Smooth muscle cell of the coronary artery (primary cell): ENCODE data around the gene LAMC1. TPM values are rescaled to one million over a fixed set of nuclear protein-coding genes. Genes with fewer than 3 reads are reported as not detected.

Source experiments
- total RNA-seq: library from RNA; depleted of rRNA; stranded (reverse); fragments of >200 nt; gene quantifications from 2 replicates; pipeline ENCODE4 v1.2.3, GENCODE V29; 2014; ENCODE audit warnings: low replicate concordance

LAMC1 gene
- total RNA-seq, result 608 and 1,153 TPM in 2 replicates

DNA sequence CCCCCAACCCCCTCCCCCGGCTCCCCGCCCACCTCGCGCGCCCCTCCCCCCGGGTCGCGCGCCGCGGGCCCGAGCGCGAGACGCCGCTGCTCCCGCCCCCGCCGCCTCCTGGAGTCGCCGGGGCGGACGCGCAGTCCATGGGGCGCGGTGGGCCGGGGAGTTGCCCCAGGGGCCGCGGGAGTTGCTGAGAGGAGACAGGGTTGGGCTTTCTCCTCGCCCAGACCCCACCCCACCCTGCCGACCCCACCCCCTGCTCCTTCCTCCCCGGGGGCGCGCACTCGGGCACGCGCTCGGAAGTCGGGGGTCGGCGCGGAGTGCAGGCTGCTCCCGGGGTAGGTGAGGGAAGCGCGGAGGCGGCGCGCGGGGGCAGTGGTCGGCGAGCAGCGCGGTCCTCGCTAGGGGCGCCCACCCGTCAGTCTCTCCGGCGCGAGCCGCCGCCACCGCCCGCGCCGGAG is at the start of gene LAMC1:
Gene LAMC1, plus strand, starts transcription at position 275 of the 455 bp plus-strand sequence. CDS start 297 bp downstream, outside the sequence.

DNA sequence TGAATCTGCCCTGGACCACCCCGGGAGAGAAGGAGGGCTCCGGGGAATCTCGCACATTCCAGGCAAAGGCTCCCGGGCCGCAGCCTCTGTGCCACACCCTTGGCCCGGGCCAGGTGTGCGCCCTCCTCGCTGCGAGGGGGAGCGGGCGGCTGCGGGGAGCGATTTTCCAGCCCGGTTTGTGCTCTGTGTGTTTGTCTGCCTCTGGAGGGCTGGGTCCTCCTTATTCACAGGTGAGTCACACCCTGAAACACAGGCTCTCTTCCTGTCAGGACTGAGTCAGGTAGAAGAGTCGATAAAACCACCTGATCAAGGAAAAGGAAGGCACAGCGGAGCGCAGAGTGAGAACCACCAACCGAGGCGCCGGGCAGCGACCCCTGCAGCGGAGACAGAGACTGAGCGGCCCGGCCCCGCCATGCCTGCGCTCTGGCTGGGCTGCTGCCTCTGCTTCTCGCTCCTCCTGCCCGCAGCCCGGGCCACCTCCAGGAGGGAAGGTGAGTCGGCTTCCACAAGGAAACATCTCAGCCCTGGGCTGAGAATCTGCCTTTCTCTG is 162.8 kb downstream of the LAMC1 start, which contains the start of gene LAMC2:
Gene LAMC2, plus strand, starts transcription at position 324 of the 550 bp plus-strand sequence. Its CDS starts 89 bp downstream, at position 413.

Other genes starting within 250 kb of the LAMC1 start
- 0.98 and 3.5 TPM in 2 replicates for gene NPL, start 233.6 kb upstream of the LAMC1 start, total RNA-seq
- 132 and 137 TPM in 2 replicates for gene DHX9, start 184.1 kb upstream of the LAMC1 start, total RNA-seq
- 0.12 TPM in 1 of 2 replicates, not detected in the other for gene SHCBP1L, start 70.3 kb upstream of the LAMC1 start, total RNA-seq
- 1.5 and 7.0 TPM in 2 replicates for gene LAMC2, start 162.8 kb downstream of the LAMC1 start, total RNA-seq